Measurements from ENCODE around the gene PUDP.
"Not testable (repeated sequence)": the region's sequence is repeated elsewhere in the genome, so short reads cannot be mapped to it uniquely, and the experiment has no call there.

PUDP gene

GRCh38 chrX:7045238-7045955, 102.6 kb downstream of the PUDP start:
- Histone ChIP-seq H3K9me3 (ENCODE audit: control insufficient read depth, low read length) (no peaks in the 10 kb centered on the region), H3K9ac (no peak overlapping the region), H2AFZ (no peak overlapping the region), H3K4me2 (ENCODE audit: low read length) (no peak overlapping the region), H3K79me2 (no peaks in the 10 kb centered on the region), H3K4me3 (ENCODE audit: low read depth, low read length) (no peak overlapping the region), H3K4me1 (no peaks in the 10 kb centered on the region), H3K27ac (no peak overlapping the region), H3K27me3 (ENCODE audit: control insufficient read depth, insufficient read depth, low read length) (no peaks in the 10 kb centered on the region), H3K36me3 (ENCODE audit: control insufficient read depth, insufficient read depth, low read length) (no peaks in the 10 kb centered on the region)
- TF ChIP-seq CTCF (IDR thresholded peaks at IDR 0.05): no peak

- not testable (repeated sequence) for H3K27me3 ChIP-seq (ENCODE audit: control insufficient read depth, insufficient read depth, low read length); H3K27ac ChIP-seq; H3K4me2 ChIP-seq (ENCODE audit: low read length); H2AFZ ChIP-seq; H3K9me3 ChIP-seq (ENCODE audit: control insufficient read depth, low read length); H3K36me3 ChIP-seq (ENCODE audit: control insufficient read depth, insufficient read depth, low read length); H3K4me1 ChIP-seq; H3K4me3 ChIP-seq (ENCODE audit: low read depth, low read length); H3K9ac ChIP-seq; H3K79me2 ChIP-seq
These were observed 104.0 kb downstream of the PUDP start for GRCh38 chrX:7043796-7044433.

- H3K79me2 ChIP-seq: no peaks in the 10 kb centered on the region
These were observed 119.7 kb downstream of the PUDP start for GRCh38 chrX:7028246-7028645.

GRCh38 chrX:7027071-7027470, 120.9 kb downstream of the PUDP start:
- H2AFZ ChIP-seq: no peak overlapping the region
- H3K4me3 ChIP-seq (ENCODE audit: low read depth, low read length): no peak overlapping the region
- no peak for TF ChIP-seq CTCF (IDR thresholded peaks at IDR 0.05)
- H3K79me2 ChIP-seq: no peaks in the 10 kb centered on the region
- H3K27me3 ChIP-seq (ENCODE audit: control insufficient read depth, insufficient read depth, low read length): no peaks in the 10 kb centered on the region
- H3K4me2 ChIP-seq (ENCODE audit: low read length): no peak overlapping the region
- no peaks in the 10 kb centered on the region for H3K36me3 ChIP-seq (ENCODE audit: control insufficient read depth, insufficient read depth, low read length)
- no peak overlapping the region for H3K27ac ChIP-seq
- H3K9ac ChIP-seq: no peak overlapping the region
- H3K4me1 ChIP-seq: no peaks in the 10 kb centered on the region
- H3K9me3 ChIP-seq (ENCODE audit: control insufficient read depth, low read length): no peaks in the 10 kb centered on the region

More at GRCh38 chrX:7028246-7028645, 119.7 kb downstream of the PUDP start:
- Histone ChIP-seq H3K4me1 (no peaks in the 10 kb centered on the region), H3K9ac (no peak overlapping the region), H3K27ac (no peak overlapping the region), H2AFZ (no peak overlapping the region), H3K9me3 (ENCODE audit: control insufficient read depth, low read length) (no peaks in the 10 kb centered on the region), H3K36me3 (ENCODE audit: control insufficient read depth, insufficient read depth, low read length) (no peaks in the 10 kb centered on the region), H3K27me3 (ENCODE audit: control insufficient read depth, insufficient read depth, low read length) (no peaks in the 10 kb centered on the region), H3K4me3 (ENCODE audit: low read depth, low read length) (no peak overlapping the region), H3K4me2 (ENCODE audit: low read length) (no peak overlapping the region)
- no peak for TF ChIP-seq CTCF (IDR thresholded peaks at IDR 0.05)

- not testable (repeated sequence) for H2AFZ ChIP-seq; H3K4me1 ChIP-seq; H3K9ac ChIP-seq; H3K79me2 ChIP-seq; H3K36me3 ChIP-seq (ENCODE audit: control insufficient read depth, insufficient read depth, low read length); H3K27ac ChIP-seq; H3K27me3 ChIP-seq (ENCODE audit: control insufficient read depth, insufficient read depth, low read length); H3K4me2 ChIP-seq (ENCODE audit: low read length); H3K9me3 ChIP-seq (ENCODE audit: control insufficient read depth, low read length); H3K4me3 ChIP-seq (ENCODE audit: low read depth, low read length)
These were observed 121.6 kb downstream of the PUDP start for GRCh38 chrX:7026365-7026764.
